ENCODE results near the gene ZBTB2. TPM values are rescaled to one million over a fixed set of nuclear protein-coding genes. Genes with fewer than 3 reads are reported as not detected.
A peak's percentile ranks its signal among the peaks of the same experiment; 100 is the strongest.

The ZBTB2 gene
- total RNA-seq, 1 donor from 2014 or later = 9.2 TPM

DNA sequence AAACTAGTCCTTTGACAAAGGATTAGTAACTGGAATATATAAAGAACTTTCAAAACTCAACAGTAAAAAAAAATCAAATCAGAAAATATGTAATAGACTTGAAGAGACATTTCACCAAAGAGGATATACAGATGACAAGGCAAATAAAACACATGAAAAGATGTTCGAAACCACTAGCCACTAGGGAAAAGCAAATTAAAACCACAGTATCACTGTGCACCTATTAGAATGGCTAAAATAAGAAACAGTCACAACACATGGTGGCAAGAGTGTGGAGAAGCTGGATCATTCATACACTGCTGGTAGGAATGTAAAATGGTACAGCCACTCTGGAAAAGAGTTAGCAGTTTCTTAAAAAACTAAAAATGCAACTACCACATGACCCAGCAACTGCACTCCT lies 14.9 kb downstream of the ZBTB2 start:
- TF ChIP-seq, protein P1, sequence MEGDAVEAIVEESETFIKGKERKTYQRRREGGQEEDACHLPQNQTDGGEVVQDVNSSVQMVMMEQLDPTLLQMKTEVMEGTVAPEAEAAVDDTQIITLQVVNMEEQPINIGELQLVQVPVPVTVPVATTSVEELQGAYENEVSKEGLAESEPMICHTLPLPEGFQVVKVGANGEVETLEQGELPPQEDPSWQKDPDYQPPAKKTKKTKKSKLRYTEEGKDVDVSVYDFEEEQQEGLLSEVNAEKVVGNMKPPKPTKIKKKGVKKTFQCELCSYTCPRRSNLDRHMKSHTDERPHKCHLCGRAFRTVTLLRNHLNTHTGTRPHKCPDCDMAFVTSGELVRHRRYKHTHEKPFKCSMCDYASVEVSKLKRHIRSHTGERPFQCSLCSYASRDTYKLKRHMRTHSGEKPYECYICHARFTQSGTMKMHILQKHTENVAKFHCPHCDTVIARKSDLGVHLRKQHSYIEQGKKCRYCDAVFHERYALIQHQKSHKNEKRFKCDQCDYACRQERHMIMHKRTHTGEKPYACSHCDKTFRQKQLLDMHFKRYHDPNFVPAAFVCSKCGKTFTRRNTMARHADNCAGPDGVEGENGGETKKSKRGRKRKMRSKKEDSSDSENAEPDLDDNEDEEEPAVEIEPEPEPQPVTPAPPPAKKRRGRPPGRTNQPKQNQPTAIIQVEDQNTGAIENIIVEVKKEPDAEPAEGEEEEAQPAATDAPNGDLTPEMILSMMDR (IDR thresholded peaks at IDR 0.05; ENCODE audit: insufficient read depth, low read length, severe bottlenecking) = no peak
- Histone ChIP-seq H3K36me3 (ENCODE audit: control insufficient read depth, insufficient read depth, low read length) (peaks cover 4% of the 10 kb centered on the region), H3K27me3 (ENCODE audit: control insufficient read depth, insufficient read depth, low read length) (no peaks in the 10 kb centered on the region), H3K4me3 (ENCODE audit: low read depth, low read length) (no peak overlapping the region)
- FAIRE-seq = no peak
- no peak for DNase-seq (ENCODE audit: low read depth)

DNA sequence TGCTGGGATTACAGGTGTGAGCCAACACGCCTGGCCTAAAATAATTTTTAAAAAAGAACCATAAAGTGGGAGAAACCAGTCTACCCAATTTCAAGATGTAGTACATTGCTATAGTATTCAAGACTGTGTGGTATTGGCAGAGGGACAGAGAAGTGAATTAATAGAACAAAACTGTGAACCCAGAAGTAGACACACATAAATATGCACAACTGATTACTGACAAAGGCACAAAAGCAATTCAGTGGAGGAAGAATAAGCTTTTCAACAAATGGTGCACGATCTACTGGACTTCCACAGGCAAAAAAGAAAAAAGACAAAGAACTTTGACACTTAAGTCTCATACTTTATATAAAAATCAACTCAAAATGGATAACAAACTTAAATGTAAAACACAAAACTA lies 15.5 kb downstream of the ZBTB2 start:
- Histone ChIP-seq H3K27me3 (ENCODE audit: control insufficient read depth, insufficient read depth, low read length) (no peaks in the 10 kb centered on the region), H3K36me3 (ENCODE audit: control insufficient read depth, insufficient read depth, low read length) (peaks cover 4% of the 10 kb centered on the region), H3K4me3 (ENCODE audit: low read depth, low read length) (no peak overlapping the region)
- TF ChIP-seq, protein P1 (IDR thresholded peaks at IDR 0.05; ENCODE audit: insufficient read depth, low read length, severe bottlenecking) = no peak
- DNase-seq (ENCODE audit: low read depth) (no peak), FAIRE-seq (no peak)

DNA sequence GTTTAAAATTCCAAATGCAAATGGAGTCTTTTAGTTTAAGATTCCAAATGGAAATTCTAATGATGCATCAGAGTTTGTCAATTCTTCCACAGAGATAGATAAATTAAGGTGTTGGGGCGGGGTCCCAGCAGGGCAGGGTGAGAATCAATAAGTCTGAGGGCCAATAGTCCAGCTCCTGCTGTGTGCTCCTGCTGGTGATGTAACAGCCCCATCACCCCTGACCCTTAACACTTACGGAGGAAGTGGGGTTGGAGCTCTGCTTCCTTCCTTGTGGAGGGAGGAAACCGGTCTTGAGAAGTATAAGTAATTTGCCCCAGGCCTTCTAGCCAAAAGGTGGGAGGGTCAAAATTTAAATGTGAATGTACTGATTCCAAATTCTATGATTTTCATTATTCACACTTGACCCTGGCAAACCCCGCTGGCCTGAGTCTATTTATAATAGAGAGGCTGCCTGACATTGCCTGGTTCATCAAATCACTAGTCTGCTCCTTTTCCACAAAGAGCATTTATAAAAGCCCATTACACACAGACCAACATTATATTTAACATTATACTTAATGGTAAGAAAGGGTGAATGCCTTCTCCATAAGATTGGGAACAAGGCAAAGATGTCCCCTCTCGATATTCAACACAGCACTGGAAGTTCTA lies 17.2 kb downstream of the ZBTB2 start:
- no peaks in the 10 kb centered on the region for H3K27me3 ChIP-seq (ENCODE audit: control insufficient read depth, insufficient read depth, low read length)
- DNase-seq (ENCODE audit: low read depth) = no peak
- H3K36me3 ChIP-seq (ENCODE audit: control insufficient read depth, insufficient read depth, low read length) = peaks cover 4% of the 10 kb centered on the region
- no peak for FAIRE-seq
- TF ChIP-seq, protein P1 (IDR thresholded peaks at IDR 0.05; ENCODE audit: insufficient read depth, low read length, severe bottlenecking) = no peak
- H3K4me3 ChIP-seq (ENCODE audit: low read depth, low read length) = no peak overlapping the region

DNA sequence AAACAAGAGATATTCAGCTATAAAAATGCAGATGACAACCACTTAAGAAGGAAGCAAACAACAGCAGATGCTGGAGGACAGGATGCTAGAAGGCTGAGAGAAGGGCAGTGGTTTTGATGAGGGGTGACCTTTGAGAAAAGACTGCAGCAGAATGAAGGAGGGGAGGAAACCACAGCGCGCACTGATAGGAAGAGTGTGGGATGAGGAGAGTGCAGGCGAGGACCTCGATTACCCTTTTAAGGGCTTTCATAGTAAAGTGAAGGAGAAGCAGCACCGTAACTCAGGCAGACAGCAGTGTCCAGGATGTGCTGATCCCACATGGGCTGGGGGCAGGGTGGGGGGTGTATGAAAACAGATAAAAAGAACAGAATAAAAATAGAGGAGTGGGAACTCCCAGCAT lies 19.2 kb downstream of the ZBTB2 start:
- FAIRE-seq (no peak), DNase-seq (ENCODE audit: low read depth) (no peak)
- TF ChIP-seq, protein P1 (IDR thresholded peaks at IDR 0.05; ENCODE audit: insufficient read depth, low read length, severe bottlenecking) = no peak
- Histone ChIP-seq H3K27me3 (ENCODE audit: control insufficient read depth, insufficient read depth, low read length) (no peaks in the 10 kb centered on the region), H3K4me3 (ENCODE audit: low read depth, low read length) (no peak overlapping the region), H3K36me3 (ENCODE audit: control insufficient read depth, insufficient read depth, low read length) (peaks cover 4% of the 10 kb centered on the region)

DNA sequence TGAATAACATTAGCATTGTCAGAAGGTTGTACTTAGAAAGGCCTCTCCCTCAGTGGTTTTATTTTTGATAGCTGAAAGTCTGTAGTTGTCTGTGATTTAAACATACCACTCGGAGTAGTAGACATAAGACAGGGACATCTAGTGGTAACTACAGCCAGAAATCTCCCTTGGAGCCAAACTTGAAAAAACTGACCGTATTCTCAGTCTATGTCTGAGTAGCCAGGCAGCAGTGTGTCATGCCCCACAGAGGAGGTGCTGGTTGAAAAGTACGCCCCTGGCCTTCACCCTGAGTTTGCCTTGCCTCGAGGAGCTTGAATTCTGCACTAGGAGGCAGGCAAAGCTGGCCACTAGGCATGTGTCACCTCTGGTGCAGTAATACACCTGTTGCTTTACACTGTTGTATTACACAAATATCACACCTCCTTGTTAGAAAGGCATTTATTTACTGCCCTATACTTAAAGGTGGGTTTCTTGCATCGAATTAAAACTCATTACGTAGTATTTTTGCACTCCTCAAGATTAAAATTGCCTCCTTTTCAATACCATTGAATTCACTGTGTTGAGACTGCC lies 20.8 kb downstream of the ZBTB2 start:
- FAIRE-seq (no peak), DNase-seq (ENCODE audit: low read depth) (peak; percentile 15)
- no peaks in the 10 kb centered on the region for H3K27me3 ChIP-seq (ENCODE audit: control insufficient read depth, insufficient read depth, low read length)
- no peak overlapping the region for H3K4me3 ChIP-seq (ENCODE audit: low read depth, low read length)
- peaks cover 12% of the 10 kb centered on the region for H3K36me3 ChIP-seq (ENCODE audit: control insufficient read depth, insufficient read depth, low read length)
- TF ChIP-seq, protein P1 (IDR thresholded peaks at IDR 0.05; ENCODE audit: insufficient read depth, low read length, severe bottlenecking) = no peak

DNA sequence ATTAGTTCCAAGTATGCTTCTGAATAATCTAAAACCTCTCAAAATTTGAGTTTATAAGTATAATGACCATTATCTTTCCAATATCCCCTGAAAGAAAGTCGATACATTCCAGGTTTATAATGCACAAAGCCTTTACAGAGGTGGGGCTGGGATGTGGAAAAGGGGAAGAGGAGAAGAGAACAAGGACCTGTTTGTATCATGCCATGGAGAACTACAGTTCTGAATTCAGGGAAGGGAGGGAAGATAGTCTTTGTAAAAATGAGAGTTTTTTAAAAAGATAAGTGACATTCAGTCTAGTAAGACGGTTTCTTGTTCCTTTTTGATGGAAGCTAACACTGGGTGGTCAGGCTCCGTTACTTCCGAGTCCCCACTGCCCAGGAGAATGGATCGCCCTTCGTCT lies 26.1 kb downstream of the ZBTB2 start:
- FAIRE-seq = no peak
- H3K4me3 ChIP-seq (ENCODE audit: low read depth, low read length) = no peak overlapping the region
- no peaks in the 10 kb centered on the region for H3K27me3 ChIP-seq (ENCODE audit: control insufficient read depth, insufficient read depth, low read length)
- no peak for DNase-seq (ENCODE audit: low read depth)
- peaks cover 8% of the 10 kb centered on the region for H3K36me3 ChIP-seq (ENCODE audit: control insufficient read depth, insufficient read depth, low read length)
- TF ChIP-seq, protein P1 (IDR thresholded peaks at IDR 0.05; ENCODE audit: insufficient read depth, low read length, severe bottlenecking) = no peak
